SK-N-SH treated with all-trans-retinoic acid at 6 μM for 48 hours (cell line): Measurements from ENCODE around the gene CFAP68.

Experiments
- ATAC-seq: fragments of 200-7000 bp; cut with Tn5 transposase; 3 replicates; pipeline ENCODE4 v1.9.1; 2020; ENCODE audit warnings: mild to moderate bottlenecking, moderate library complexity
- ARNTL ChIP-seq: fragments of 450-650 bp; formaldehyde crosslinking; IDR thresholded peaks from 2 replicates; pipeline ENCODE4 v1.5.0; 2020; ENCODE audit warnings: low read depth, mild to moderate bottlenecking, moderate library complexity, borderline replicate concordance
- BACH2 ChIP-seq: fragments of 250-450 bp; sonication (Bioruptor Pico); IDR thresholded peaks from 2 replicates; pipeline ENCODE4 v1.9.0; 2021; ENCODE audit warnings: mild to moderate bottlenecking, borderline replicate concordance
- CSDC2 ChIP-seq: fragments of 250-450 bp; sonication (Bioruptor Pico); IDR thresholded peaks from 2 replicates; pipeline ENCODE4 v1.5.0; 2020; ENCODE audit warnings: mild to moderate bottlenecking, moderate library complexity
- CSRNP3 ChIP-seq: fragments of 250-450 bp; sonication (Bioruptor Pico); IDR thresholded peaks from 2 replicates; pipeline ENCODE4 v1.5.1; 2021; ENCODE audit warnings: mild to moderate bottlenecking, moderate library complexity
- GLIS3 ChIP-seq: fragments of 250-450 bp; sonication (Bioruptor Pico); IDR thresholded peaks from 2 replicates; pipeline ENCODE4 v1.5.0; 2020; ENCODE audit warnings: mild to moderate bottlenecking, moderate library complexity
- ISL1 ChIP-seq: fragments of 250-450 bp; sonication (Bioruptor Pico); IDR thresholded peaks from 2 replicates; pipeline ENCODE4 v2.1.2; 2022; ENCODE audit warnings: mild to moderate bottlenecking, moderate library complexity
- OSR1 ChIP-seq: fragments of 250-450 bp; sonication (Bioruptor Pico); IDR thresholded peaks from 2 replicates; pipeline ENCODE4 v1.8.0; 2022; ENCODE audit warnings: moderate library complexity, mild to moderate bottlenecking, inconsistent platforms
- PATZ1 ChIP-seq: fragments of 250-450 bp; sonication (Bioruptor Pico); IDR thresholded peaks from 2 replicates; pipeline ENCODE4 v1.8.0; 2020; ENCODE audit warnings: mild to moderate bottlenecking, moderate library complexity, borderline replicate concordance
- POU6F1 ChIP-seq: fragments of 250-450 bp; sonication (Bioruptor Pico); IDR thresholded peaks from 2 replicates; pipeline ENCODE4 v1.8.0; 2021; ENCODE audit warnings: low read depth, mild to moderate bottlenecking, moderate library complexity, borderline replicate concordance
- PPARA ChIP-seq: fragments of 250-450 bp; sonication (Bioruptor Pico); IDR thresholded peaks from 2 replicates; pipeline ENCODE4 v1.5.0; 2020; ENCODE audit warnings: mild to moderate bottlenecking, borderline replicate concordance
- RARB ChIP-seq: fragments of 250-450 bp; sonication (Bioruptor Pico); IDR thresholded peaks from 2 replicates; pipeline ENCODE4 v1.8.0; 2021; ENCODE audit warnings: mild to moderate bottlenecking, moderate library complexity
- TCF4 ChIP-seq: fragments of 250-450 bp; sonication (Bioruptor Pico); IDR thresholded peaks from 2 replicates; pipeline ENCODE4 v1.8.0; 2021; ENCODE audit warnings: mild to moderate bottlenecking, moderate library complexity, borderline replicate concordance
- TOX ChIP-seq: fragments of 250-450 bp; sonication (Bioruptor Pico); IDR thresholded peaks from 2 replicates; pipeline ENCODE4 v1.8.0; 2021; ENCODE audit warnings: mild to moderate bottlenecking, moderate library complexity, borderline replicate concordance
- TSHZ2 ChIP-seq: fragments of 250-450 bp; sonication (Bioruptor Pico); IDR thresholded peaks from 2 replicates; pipeline ENCODE4 v1.5.0; 2020; ENCODE audit warnings: mild to moderate bottlenecking, moderate library complexity
- ZFP3 ChIP-seq: fragments of 250-450 bp; sonication (Bioruptor Pico); IDR thresholded peaks from 2 replicates; pipeline ENCODE4 v1.5.0; 2020; ENCODE audit warnings: mild to moderate bottlenecking, moderate library complexity
- ZFP30 ChIP-seq: fragments of 450-650 bp; formaldehyde crosslinking; IDR thresholded peaks from 2 replicates; pipeline ENCODE4 v1.5.0; 2022; ENCODE audit warnings: mild to moderate bottlenecking, moderate library complexity
- ZNF565 ChIP-seq: fragments of 450-650 bp; formaldehyde crosslinking; conservative IDR thresholded peaks from 2 replicates; pipeline ENCODE4 v1.5.0; 2020; ENCODE audit warnings: low read depth, mild to moderate bottlenecking, moderate library complexity
- ZNF70 ChIP-seq: fragments of 450-650 bp; formaldehyde crosslinking; IDR thresholded peaks from 2 replicates; pipeline ENCODE4 v1.5.0; 2020; ENCODE audit warnings: mild to moderate bottlenecking, moderate library complexity
- ZNF8 ChIP-seq: fragments of 450-650 bp; formaldehyde crosslinking; IDR thresholded peaks from 2 replicates; pipeline ENCODE4 v1.5.0; 2020; ENCODE audit warnings: mild to moderate bottlenecking, moderate library complexity
- TF ChIP-seq, protein P1 (sequence below): fragments of 250-450 bp; sonication (Bioruptor Pico); IDR thresholded peaks from 2 replicates; pipeline ENCODE4 v1.5.1; 2020; ENCODE audit warnings: low read depth, mild to moderate bottlenecking, moderate library complexity

Gene CFAP68

DNA sequence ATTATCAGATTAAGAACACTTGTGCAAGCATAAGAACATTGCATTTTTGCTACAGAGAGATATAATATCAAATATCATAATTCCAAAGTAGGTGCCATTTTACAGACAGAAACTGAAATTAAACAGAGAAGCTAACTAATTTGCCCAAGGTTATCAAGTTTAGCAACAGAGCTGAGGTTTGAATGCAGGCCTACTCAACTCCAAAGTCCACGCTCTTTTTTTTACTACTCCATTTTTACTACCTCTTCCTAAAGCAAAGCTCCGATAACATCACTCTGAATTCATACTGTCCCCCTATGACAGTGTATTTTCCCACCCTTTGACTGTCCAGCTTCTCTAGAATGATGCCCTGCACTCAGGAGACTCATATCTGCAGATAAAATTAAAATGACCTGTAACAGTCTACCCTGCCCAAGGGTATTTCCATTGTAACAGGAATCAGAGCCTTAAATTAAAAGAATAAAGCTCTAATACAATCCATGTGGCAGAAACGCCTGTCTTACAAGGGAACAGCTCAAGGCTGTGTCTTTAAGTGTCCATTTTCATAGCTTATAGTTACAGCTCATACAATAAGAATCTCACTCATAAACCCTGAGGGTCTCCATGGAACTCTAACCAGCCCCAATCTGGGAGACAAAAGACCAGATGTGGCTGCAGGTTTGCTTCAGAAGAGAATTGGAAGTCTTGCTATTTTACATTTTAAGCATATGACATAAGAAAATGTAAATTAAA lies 44.7 kb upstream of the CFAP68 start:
- ATAC-seq, result peak; percentile 55
- TF ChIP-seq ZFP3, result no peak
- no peak for TF ChIP-seq BACH2
- TF ChIP-seq, protein P1, sequence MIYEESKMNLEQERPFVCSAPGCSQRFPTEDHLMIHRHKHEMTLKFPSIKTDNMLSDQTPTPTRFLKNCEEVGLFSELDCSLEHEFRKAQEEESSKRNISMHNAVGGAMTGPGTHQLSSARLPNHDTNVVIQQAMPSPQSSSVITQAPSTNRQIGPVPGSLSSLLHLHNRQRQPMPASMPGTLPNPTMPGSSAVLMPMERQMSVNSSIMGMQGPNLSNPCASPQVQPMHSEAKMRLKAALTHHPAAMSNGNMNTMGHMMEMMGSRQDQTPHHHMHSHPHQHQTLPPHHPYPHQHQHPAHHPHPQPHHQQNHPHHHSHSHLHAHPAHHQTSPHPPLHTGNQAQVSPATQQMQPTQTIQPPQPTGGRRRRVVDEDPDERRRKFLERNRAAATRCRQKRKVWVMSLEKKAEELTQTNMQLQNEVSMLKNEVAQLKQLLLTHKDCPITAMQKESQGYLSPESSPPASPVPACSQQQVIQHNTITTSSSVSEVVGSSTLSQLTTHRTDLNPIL (CRISPR knock-in tag), result no peak
- no peak for TF ChIP-seq PPARA (CRISPR knock-in tag)
- no peak for TF ChIP-seq PATZ1 (CRISPR knock-in tag)
- TF ChIP-seq ARNTL, result no peak
- no peak for TF ChIP-seq CSRNP3 (CRISPR knock-in tag)
- TF ChIP-seq GLIS3, result no peak
- TF ChIP-seq TSHZ2 (CRISPR knock-in tag), result no peak
- no peak for TF ChIP-seq TOX

GRCh38 chr11:111835665-111836064 lies 43.7 kb upstream of the CFAP68 start:
- TF ChIP-seq CSDC2 (CRISPR knock-in tag) (no peak), ZNF8 (no peak), ZFP3 (no peak), BACH2 (no peak), ZNF70 (no peak), ISL1 (no peak)
- ATAC-seq, result no peak

GRCh38 chr11:111836162-111836561 lies 43.2 kb upstream of the CFAP68 start:
- TF ChIP-seq BACH2 (no peak), ZFP30 (CRISPR knock-in tag) (no peak), POU6F1 (CRISPR knock-in tag) (no peak), CSDC2 (CRISPR knock-in tag) (no peak), TCF4 (CRISPR knock-in tag) (no peak), RARB (CRISPR knock-in tag) (no peak), PATZ1 (CRISPR knock-in tag) (no peak), CSRNP3 (CRISPR knock-in tag) (no peak), TOX (no peak), OSR1 (CRISPR knock-in tag) (no peak), ZNF565 (CRISPR knock-in tag) (no peak)
- TF ChIP-seq, protein P1 (CRISPR knock-in tag), result no peak
- ATAC-seq, result no peak
